AG04450 (cell line): ENCODE data around the gene SNAP25. TPM values are rescaled to one million over a fixed set of nuclear protein-coding genes. Genes with fewer than 3 reads are reported as not detected.

Experiments used
- CTCF ChIA-PET: fragments of 300-600, 350-600 bp; formaldehyde crosslinking; extraction: SDS; loops from one replicate; lab custom pipeline; 2022; ENCODE audit warnings: antibody characterized with exemption, inconsistent platforms; lab: Charles Lee
- POLR2A ChIA-PET: fragments of 350-600 bp; formaldehyde crosslinking; extraction: SDS; loops from one replicate; lab custom pipeline; 2021; ENCODE audit warnings: antibody characterized with exemption, inconsistent platforms; lab: Yijun Ruan, JAX
- DNase-seq: peaks from one replicate; pipeline ENCODE4 v3.0.0-alpha.2; 2011; ENCODE audit warnings: low read depth, low spot score
- H3K27ac ChIP-seq: one replicate; pipeline ENCODE4 v1.5.1; 2012; ENCODE audit warnings: low read depth, low read length, control low read depth
- H3K27me3 ChIP-seq: one replicate; pipeline ENCODE4 v1.6.0; 2012; ENCODE audit warnings: low read length; ENCODE audit not compliant: control insufficient read depth, insufficient read depth
- H3K4me3 ChIP-seq: 2 replicates; pipeline ENCODE4 v1.5.1; 2011; ENCODE audit warnings: mild to moderate bottlenecking, low read depth, low read length, control low read depth
- H3K9me3 ChIP-seq: 2 replicates; pipeline ENCODE4 v1.5.1; 2012; ENCODE audit warnings: low read length; ENCODE audit not compliant: control insufficient read depth, insufficient read depth
- polyA plus RNA-seq: library from polyadenylated mRNA; depleted of rRNA; stranded (reverse); fragments of >200 nt; gene quantifications from 2 replicates; pipeline ENCODE4 v1.2.3, GENCODE V29; 2011
- TF ChIP-seq, protein P1 (sequence below): IDR thresholded peaks from 2 replicates; pipeline ENCODE4 v1.5.1; 2011; ENCODE audit warnings: low read depth, low read length, control low read depth, inconsistent platforms

Gene SNAP25
- polyA plus RNA-seq, 1 experiment: 6.6 TPM

DNA sequence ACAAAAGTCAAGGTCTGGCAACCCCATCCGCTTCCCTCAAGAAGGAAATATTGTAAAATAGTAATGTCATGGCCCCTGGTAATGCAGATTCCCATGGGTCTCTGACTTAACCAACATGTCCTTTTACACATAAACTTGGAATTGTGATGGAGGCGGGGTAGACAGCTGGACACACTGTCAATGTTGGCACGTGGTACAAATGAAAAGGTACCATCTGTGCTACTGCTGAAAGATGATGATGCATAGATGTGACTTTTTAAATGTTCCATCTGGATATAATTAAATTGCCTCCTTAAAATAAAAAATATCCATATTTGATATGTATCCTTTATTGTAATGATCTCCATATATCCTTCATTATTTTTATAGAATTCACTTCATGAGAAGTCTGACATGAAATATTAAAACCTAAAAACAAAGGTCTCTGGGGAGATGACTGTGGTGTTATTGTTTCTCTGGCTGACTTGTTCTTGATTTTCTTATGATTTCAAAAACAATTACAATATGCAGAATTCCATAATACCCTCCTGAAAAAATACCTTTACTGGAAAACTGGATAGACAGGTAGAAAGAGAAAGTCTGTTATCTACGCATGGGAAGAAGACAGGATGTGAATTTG lies 110.9 kb downstream of the SNAP25 start:
- H3K27ac ChIP-seq: no peak overlapping the region
- ChIA-PET CTCF (no interaction called here), POLR2A (no interaction called here)
- H3K9me3 ChIP-seq: no peaks in the 10 kb centered on the region
- H3K4me3 ChIP-seq: no peak overlapping the region
- no peaks in the 10 kb centered on the region for H3K27me3 ChIP-seq
- TF ChIP-seq, protein P1, sequence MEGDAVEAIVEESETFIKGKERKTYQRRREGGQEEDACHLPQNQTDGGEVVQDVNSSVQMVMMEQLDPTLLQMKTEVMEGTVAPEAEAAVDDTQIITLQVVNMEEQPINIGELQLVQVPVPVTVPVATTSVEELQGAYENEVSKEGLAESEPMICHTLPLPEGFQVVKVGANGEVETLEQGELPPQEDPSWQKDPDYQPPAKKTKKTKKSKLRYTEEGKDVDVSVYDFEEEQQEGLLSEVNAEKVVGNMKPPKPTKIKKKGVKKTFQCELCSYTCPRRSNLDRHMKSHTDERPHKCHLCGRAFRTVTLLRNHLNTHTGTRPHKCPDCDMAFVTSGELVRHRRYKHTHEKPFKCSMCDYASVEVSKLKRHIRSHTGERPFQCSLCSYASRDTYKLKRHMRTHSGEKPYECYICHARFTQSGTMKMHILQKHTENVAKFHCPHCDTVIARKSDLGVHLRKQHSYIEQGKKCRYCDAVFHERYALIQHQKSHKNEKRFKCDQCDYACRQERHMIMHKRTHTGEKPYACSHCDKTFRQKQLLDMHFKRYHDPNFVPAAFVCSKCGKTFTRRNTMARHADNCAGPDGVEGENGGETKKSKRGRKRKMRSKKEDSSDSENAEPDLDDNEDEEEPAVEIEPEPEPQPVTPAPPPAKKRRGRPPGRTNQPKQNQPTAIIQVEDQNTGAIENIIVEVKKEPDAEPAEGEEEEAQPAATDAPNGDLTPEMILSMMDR: no peak
- DNase-seq: no peak

DNA sequence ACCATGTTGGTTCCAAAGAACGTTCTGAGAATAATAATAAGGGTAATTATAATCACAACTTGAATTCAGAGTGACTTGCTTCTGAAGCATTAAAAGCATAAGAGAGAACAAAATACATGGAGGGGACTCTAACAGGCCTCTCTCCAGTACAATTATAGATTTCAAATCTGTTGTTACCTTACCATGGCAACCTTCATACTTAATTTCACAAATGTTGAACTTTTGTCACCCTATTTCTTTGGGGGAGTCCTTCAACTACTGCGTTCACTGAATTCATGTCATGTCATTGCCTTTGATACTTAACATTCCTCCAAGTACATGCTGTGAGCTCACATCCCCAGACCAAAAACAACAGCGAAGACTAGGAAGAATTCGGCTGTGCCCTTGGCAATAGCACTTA lies 111.4 kb downstream of the SNAP25 start:
- ChIA-PET CTCF (no interaction called here), POLR2A (no interaction called here)
- Histone ChIP-seq H3K27me3 (no peaks in the 10 kb centered on the region), H3K9me3 (no peaks in the 10 kb centered on the region), H3K4me3 (no peak overlapping the region), H3K27ac (no peak overlapping the region)
- DNase-seq: no peak
- TF ChIP-seq, protein P1: no peak

DNA sequence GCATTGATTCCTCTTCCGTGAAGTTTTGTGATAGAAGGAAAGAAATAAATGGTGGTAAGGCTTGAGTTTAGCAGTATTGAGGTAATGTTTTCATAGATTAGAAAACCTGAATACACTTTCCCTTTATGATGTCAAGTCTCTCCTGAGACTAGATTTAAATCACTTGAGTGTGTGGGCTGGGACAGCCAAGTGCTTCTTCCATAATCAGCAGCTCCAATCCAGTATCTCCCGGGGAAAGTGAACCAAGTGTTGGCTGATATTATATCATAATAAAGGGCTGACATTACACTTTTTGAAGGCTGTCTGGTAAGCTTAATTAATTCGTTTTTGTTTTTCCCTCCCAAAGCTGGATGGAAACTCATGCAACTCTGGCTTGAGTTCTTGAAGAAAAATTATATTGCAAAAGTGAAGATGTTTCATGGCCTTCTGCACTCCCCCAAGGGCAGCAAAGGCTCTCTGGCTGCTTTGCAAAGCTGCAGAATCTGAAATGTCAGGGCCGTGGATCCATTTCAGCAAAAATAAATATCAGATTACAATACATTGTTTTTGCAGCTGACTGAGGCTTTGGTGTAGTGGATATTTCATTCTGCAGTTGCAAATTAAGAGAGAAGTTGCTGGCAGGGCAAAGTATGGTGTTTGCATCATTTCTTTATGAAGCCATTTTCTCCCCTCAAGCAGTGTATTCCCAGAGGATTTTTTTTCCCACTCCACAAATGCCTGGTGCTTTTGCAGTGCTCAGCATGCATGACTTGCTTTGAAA lies 114.2 kb downstream of the SNAP25 start:
- Histone ChIP-seq H3K9me3 (no peaks in the 10 kb centered on the region), H3K4me3 (no peak overlapping the region), H3K27me3 (no peaks in the 10 kb centered on the region), H3K27ac (no peak overlapping the region)
- POLR2A ChIA-PET: no interaction called here
- CTCF ChIA-PET: interaction anchor here (1.2 kb wide), 1 partner anchor 25 kb away, joined by 8 read pairs; no protein-coding TSS in a partner anchor
- TF ChIP-seq, protein P1: no peak
- DNase-seq: no peak

DNA sequence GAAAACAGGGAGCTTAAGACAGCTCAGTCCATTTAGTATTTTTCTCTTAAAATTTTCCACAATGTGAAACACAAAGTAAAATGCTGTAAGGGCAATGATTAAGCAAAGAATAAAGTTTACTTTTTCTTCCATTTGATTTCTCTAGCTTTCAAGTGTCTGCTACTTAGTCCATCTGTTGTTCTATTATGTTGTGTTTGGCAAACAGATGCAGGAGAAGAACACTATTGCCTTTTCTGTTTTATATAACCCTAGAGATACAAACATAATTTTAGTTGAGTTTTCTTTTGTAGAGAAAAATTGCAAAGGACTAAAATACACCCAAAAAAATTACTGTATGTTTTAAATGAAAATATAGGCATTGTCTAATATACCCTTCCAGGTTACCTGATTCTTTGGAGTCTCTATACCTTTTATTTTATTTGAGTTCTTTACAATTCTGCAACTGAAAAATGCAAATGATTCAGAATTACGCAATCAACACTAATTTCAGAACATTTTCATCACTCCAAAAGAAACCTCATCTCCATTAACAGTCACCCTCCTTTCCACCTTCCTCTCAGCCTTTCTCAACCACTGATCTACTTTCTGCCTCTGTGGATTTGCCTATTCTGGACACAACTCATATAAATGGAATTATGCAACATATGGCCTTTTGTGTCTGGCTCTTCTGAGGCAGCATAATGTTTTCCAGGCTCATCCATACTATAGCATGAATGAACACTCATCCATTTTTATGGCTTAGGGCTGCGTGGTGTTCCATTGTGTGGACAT lies 118.5 kb downstream of the SNAP25 start:
- no peaks in the 10 kb centered on the region for H3K27me3 ChIP-seq
- no peak overlapping the region for H3K27ac ChIP-seq
- CTCF ChIA-PET: interaction anchor here (1.8 kb wide), 1 partner anchor 246 kb away, joined by 5 read pairs; no protein-coding TSS in a partner anchor
- no peak for DNase-seq
- peaks cover 13% of the 10 kb centered on the region for H3K9me3 ChIP-seq
- TF ChIP-seq, protein P1: no peak
- POLR2A ChIA-PET: interaction anchor here (1.2 kb wide), 1 partner anchor 19 kb away, joined by 3 read pairs; no protein-coding TSS in a partner anchor
- no peak overlapping the region for H3K4me3 ChIP-seq
